Progenitor cell of endocrine pancreas (in vitro differentiated cells): ENCODE results near the gene UNC119. TPM values are rescaled to one million over a fixed set of nuclear protein-coding genes. Genes with fewer than 3 reads are reported as not detected.

Experiments used
- DNase-seq: peaks from one replicate; pipeline ENCODE4 v3.0.0; 2021; ENCODE audit warnings: low spot score; ENCODE audit not compliant: unreplicated experiment
- H3K27ac Mint-ChIP-seq: 2 replicates; pipeline ENCODE4 v1.8.0; 2021; ENCODE audit warnings: mild to moderate bottlenecking, moderate library complexity, mixed read lengths
- H3K27me3 Mint-ChIP-seq: 2 replicates; pipeline ENCODE4 v1.8.0; 2021; ENCODE audit warnings: mixed read lengths
- H3K36me3 Mint-ChIP-seq: 2 replicates; pipeline ENCODE4 v1.8.0; 2022; ENCODE audit warnings: mixed read lengths; ENCODE audit not compliant: insufficient read depth
- H3K4me1 Mint-ChIP-seq: 2 replicates; pipeline ENCODE4 v1.8.0; 2021; ENCODE audit warnings: low read depth, mixed read lengths
- H3K4me3 Mint-ChIP-seq: 2 replicates; pipeline ENCODE4 v1.8.0; 2021; ENCODE audit warnings: low read depth, mild to moderate bottlenecking, moderate library complexity, mixed read lengths
- H3K9me3 Mint-ChIP-seq: 2 replicates; pipeline ENCODE4 v1.8.0; 2021; ENCODE audit warnings: low read depth, mixed read lengths
- long read RNA-seq: library from polyadenylated mRNA; unstranded; transcript quantifications from one replicate; pipeline ENCODE4 v2.0.0, GENCODE V29; 2020
- total RNA-seq: library from RNA; stranded (reverse); gene quantifications from 2 replicates; pipeline ENCODE4 v1.2.1, GENCODE V29; 2021
- TF ChIP-seq, protein P1 (sequence below): fragments of 200-600 bp; sonication (generic); IDR thresholded peaks from one replicate; pipeline ENCODE4 v1.5.0; 2021; ENCODE audit warnings: antibody characterized with exemption, mild to moderate bottlenecking; ENCODE audit not compliant: unreplicated experiment

Gene UNC119
- total RNA-seq, result 41.3 and 46.7 TPM in 2 replicates
- long read RNA-seq, partial matches to known transcripts, result 0 of 5 reads
- long read RNA-seq, other reads (novel, unspliced or antisense), result 0 of 5 reads

GRCh38 chr17:28552176-28552999 lies at the start of gene UNC119:
Gene UNC119, minus strand, starts transcription at chr17:28552624. Its CDS starts 67 bp downstream, at chr17:28552557.
- TF ChIP-seq, protein P1, sequence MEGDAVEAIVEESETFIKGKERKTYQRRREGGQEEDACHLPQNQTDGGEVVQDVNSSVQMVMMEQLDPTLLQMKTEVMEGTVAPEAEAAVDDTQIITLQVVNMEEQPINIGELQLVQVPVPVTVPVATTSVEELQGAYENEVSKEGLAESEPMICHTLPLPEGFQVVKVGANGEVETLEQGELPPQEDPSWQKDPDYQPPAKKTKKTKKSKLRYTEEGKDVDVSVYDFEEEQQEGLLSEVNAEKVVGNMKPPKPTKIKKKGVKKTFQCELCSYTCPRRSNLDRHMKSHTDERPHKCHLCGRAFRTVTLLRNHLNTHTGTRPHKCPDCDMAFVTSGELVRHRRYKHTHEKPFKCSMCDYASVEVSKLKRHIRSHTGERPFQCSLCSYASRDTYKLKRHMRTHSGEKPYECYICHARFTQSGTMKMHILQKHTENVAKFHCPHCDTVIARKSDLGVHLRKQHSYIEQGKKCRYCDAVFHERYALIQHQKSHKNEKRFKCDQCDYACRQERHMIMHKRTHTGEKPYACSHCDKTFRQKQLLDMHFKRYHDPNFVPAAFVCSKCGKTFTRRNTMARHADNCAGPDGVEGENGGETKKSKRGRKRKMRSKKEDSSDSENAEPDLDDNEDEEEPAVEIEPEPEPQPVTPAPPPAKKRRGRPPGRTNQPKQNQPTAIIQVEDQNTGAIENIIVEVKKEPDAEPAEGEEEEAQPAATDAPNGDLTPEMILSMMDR, result no peak
- peak within 1 kb of the TSS; percentile 90 for H3K4me3 Mint-ChIP-seq
- peaks cover 21% of the 10 kb centered on the region for H3K36me3 Mint-ChIP-seq
- peak within 1 kb of the TSS; percentile 83 for H3K27ac Mint-ChIP-seq
- peak; percentile 66 for DNase-seq
- H3K27me3 Mint-ChIP-seq, result no peaks in the 10 kb centered on the region
- peaks cover 16% of the 10 kb centered on the region for H3K4me1 Mint-ChIP-seq
- no peaks in the 10 kb centered on the region for H3K9me3 Mint-ChIP-seq

DNA sequence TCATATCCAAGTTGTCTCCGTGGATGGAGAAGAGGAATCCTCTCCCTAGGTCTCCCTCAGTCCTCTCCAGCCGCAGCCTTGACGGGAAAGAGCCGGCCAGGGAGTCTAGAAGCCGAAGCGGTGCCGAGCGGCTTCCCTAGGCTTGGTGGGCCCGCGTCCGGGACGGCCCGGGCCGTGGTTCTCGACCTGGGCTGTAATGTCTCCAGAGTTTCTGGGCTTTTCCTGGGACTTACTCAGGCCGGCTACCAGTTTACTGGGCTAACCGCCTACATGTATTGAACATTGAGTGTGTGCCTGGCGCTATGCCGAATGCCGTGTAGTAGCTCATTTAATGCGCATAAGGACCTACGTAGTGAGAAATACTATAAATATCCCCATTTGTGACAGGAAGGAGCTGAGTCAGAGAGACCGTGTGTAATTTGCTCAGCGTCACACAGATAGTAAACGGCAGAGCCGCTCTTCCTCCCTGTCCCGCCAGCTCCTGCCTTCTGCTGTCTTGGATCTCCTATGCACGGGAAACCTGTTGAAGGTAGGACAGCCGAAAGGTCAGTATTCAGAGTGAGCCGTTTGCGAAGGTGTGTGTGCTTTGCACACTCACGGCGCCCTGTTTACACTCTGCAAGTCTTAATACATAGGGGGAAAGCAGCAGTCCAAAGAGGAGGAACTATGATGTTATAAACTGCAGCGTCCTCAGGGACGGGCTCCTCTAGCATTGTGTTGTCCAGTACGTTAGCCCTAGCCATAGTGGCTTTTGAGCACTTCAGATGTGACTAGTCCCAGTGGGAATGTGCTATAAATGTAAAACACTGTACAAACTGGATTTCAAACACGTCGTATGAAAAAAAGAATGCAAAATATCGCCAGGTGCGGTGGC lies 47.1 kb upstream of the UNC119 start:
- TF ChIP-seq, protein P1, result no peak
- Mint-ChIP-seq H3K27me3 (no peaks in the 10 kb centered on the region), H3K4me1 (peaks cover 18% of the 10 kb centered on the region), H3K4me3 (peak overlapping the region; percentile 81), H3K9me3 (no peaks in the 10 kb centered on the region), H3K36me3 (peaks cover 4% of the 10 kb centered on the region), H3K27ac (peak overlapping the region; percentile 79)
- no peak for DNase-seq

DNA sequence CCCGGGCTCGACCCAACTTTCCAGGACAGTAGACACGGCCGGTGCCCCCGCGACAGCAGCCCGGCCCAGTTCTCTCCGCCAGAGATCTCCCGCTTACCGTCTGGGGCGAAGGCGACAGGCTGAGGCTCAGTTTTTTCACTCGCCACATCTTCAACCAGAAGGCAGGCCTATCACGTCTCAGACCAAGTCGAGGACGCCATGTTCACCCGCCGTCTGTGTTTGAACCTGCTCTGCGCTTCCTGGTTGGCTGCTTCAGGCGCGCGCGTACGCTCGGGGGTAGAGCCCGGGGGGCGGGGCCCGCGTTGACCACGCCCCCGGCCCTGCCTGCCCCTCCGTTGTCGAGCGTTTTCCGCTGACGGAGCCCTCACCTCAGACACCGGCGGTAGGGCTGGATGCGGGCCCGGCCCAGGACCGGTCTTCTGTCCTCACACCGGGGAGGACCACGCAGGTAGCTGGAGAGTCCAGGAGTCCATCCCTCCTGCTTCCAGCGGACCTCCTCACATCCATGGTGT lies 46.4 kb upstream of the UNC119 start, which contains the start of gene SPAG5:
Gene SPAG5 (minus strand): TSS at position 227 of the 512 bp plus-strand sequence. CDS start 79 bp downstream, at position 148.
- no peaks in the 10 kb centered on the region for H3K9me3 Mint-ChIP-seq
- H3K36me3 Mint-ChIP-seq, result peaks cover 3% of the 10 kb centered on the region
- H3K4me1 Mint-ChIP-seq, result peaks cover 18% of the 10 kb centered on the region
- no peaks in the 10 kb centered on the region for H3K27me3 Mint-ChIP-seq
- TF ChIP-seq, protein P1, result no peak
- peak; percentile 88 for DNase-seq
- H3K4me3 Mint-ChIP-seq, result peak within 1 kb of the TSS; percentile 81
- peak within 1 kb of the TSS; percentile 91 for H3K27ac Mint-ChIP-seq

- no peaks in the 10 kb centered on the region for H3K27me3 Mint-ChIP-seq
- no peak for DNase-seq
- TF ChIP-seq, protein P1, result no peak
- no peaks in the 10 kb centered on the region for H3K36me3 Mint-ChIP-seq
- peak overlapping the region; percentile 91 for H3K27ac Mint-ChIP-seq
- peak overlapping the region; percentile 81 for H3K4me3 Mint-ChIP-seq
- peaks cover 14% of the 10 kb centered on the region for H3K4me1 Mint-ChIP-seq
- no peaks in the 10 kb centered on the region for H3K9me3 Mint-ChIP-seq
Measured at GRCh38 chr17:28598389-28598788, 46.0 kb upstream of the UNC119 start.
